Ishikawa (cell line): Measurements from ENCODE around the gene REEP5.

Experiments used
- EP300 ChIP-seq: IDR thresholded peaks from 2 replicates; pipeline ENCODE4 v1.6.1; 2012; ENCODE audit warnings: borderline replicate concordance
- FOXM1 ChIP-seq: IDR thresholded peaks from 2 replicates; pipeline ENCODE4 v1.6.1; 2012; ENCODE audit warnings: low read depth, borderline replicate concordance
- NFIC ChIP-seq: IDR thresholded peaks from 2 replicates; pipeline ENCODE4 v1.6.1; 2012
- TAF1 ChIP-seq: IDR thresholded peaks from 2 replicates; pipeline ENCODE4 v1.6.1; 2012; ENCODE audit warnings: low read depth, mild to moderate bottlenecking
- TCF12 ChIP-seq: IDR thresholded peaks from 2 replicates; pipeline ENCODE4 v1.6.1; 2012; ENCODE audit warnings: low read depth
- TEAD4 ChIP-seq: IDR thresholded peaks from 2 replicates; pipeline ENCODE4 v1.6.1; 2012
- USF1 ChIP-seq: IDR thresholded peaks from 2 replicates; pipeline ENCODE4 v1.6.1; 2012
- TF ChIP-seq, protein P1 (sequence below): IDR thresholded peaks from 2 replicates; pipeline ENCODE4 v1.6.1; 2012
- TF ChIP-seq, protein P2 (sequence below): IDR thresholded peaks from 2 replicates; pipeline ENCODE4 v1.6.1; 2012; ENCODE audit warnings: low read depth, mild to moderate bottlenecking

- no peak for TF ChIP-seq TEAD4
- TF ChIP-seq USF1 = no peak
- TF ChIP-seq, protein P1, sequence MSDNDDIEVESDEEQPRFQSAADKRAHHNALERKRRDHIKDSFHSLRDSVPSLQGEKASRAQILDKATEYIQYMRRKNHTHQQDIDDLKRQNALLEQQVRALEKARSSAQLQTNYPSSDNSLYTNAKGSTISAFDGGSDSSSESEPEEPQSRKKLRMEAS = no peak
- TF ChIP-seq NFIC = no peak
- TF ChIP-seq FOXM1 = no peak
- TF ChIP-seq TAF1 = no peak
- no peak for TF ChIP-seq EP300
- TF ChIP-seq, protein P2, sequence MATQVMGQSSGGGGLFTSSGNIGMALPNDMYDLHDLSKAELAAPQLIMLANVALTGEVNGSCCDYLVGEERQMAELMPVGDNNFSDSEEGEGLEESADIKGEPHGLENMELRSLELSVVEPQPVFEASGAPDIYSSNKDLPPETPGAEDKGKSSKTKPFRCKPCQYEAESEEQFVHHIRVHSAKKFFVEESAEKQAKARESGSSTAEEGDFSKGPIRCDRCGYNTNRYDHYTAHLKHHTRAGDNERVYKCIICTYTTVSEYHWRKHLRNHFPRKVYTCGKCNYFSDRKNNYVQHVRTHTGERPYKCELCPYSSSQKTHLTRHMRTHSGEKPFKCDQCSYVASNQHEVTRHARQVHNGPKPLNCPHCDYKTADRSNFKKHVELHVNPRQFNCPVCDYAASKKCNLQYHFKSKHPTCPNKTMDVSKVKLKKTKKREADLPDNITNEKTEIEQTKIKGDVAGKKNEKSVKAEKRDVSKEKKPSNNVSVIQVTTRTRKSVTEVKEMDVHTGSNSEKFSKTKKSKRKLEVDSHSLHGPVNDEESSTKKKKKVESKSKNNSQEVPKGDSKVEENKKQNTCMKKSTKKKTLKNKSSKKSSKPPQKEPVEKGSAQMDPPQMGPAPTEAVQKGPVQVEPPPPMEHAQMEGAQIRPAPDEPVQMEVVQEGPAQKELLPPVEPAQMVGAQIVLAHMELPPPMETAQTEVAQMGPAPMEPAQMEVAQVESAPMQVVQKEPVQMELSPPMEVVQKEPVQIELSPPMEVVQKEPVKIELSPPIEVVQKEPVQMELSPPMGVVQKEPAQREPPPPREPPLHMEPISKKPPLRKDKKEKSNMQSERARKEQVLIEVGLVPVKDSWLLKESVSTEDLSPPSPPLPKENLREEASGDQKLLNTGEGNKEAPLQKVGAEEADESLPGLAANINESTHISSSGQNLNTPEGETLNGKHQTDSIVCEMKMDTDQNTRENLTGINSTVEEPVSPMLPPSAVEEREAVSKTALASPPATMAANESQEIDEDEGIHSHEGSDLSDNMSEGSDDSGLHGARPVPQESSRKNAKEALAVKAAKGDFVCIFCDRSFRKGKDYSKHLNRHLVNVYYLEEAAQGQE = no peak
- TF ChIP-seq TCF12 = no peak
Observed at GRCh38 chr5:112885001-112885400, 37.0 kb downstream of the REEP5 start.
